ENCODE data around the gene RGS11. TPM values are rescaled to one million over a fixed set of nuclear protein-coding genes. Genes with fewer than 3 reads are reported as not detected.

Gene RGS11
- total RNA-seq, 1 experiment from 2014 or later, result 2.9 TPM

- no peak overlapping the region for H4K8ac ChIP-seq (replicated peaks; ENCODE audit: insufficient read length, low read depth, low read length)
- H3K27ac Mint-ChIP-seq, result no peak overlapping the region
- no peak overlapping the region for H4K5ac ChIP-seq (ENCODE audit: insufficient read length, low read depth, low read length)
- H3K79me1 ChIP-seq (ENCODE audit: insufficient read depth, low read depth, low read length, poor library complexity, severe bottlenecking), result peaks cover 12% of the 10 kb centered on the region
- H3K4me3 Mint-ChIP-seq, result no peak overlapping the region
- no peak overlapping the region for H3K14ac ChIP-seq (ENCODE audit: insufficient read depth, low read length)
- peaks cover 2 to 3% of the 10 kb centered on the region in 2 experiments; a peak in 3 of 4 replicates for H3K4me1 Mint-ChIP-seq
- H2BK12ac ChIP-seq (ENCODE audit: insufficient read length, low read depth, low read length), result no peak overlapping the region
- DNase-seq, result no peak
- H3K9ac ChIP-seq (ENCODE audit: extremely low read depth, insufficient read length, low read length), result no peak overlapping the region
- H3K9me3 ChIP-seq (ENCODE audit: control insufficient read depth, low read depth, low read length), result no peaks in the 10 kb centered on the region
- H3K9me3 Mint-ChIP-seq, result no peaks in the 10 kb centered on the region
- no peak overlapping the region for H3K56ac ChIP-seq (ENCODE audit: insufficient read length, low read depth, low read length)
- no peak for TF ChIP-seq CTCF (conservative IDR thresholded peaks at IDR 0.05)
- WGBS (ENCODE audit: extremely low coverage, insufficient read length, low lambda C conversion rate), result no CpG with 5 or more reads among the region's 10 CpGs
- no peaks in the 10 kb centered on the region for H4K20me1 ChIP-seq (ENCODE audit: control insufficient read depth, insufficient read depth, insufficient read length)
- H3K23me2 ChIP-seq (ENCODE audit: insufficient read length, low read depth, low read length, poor library complexity, severe bottlenecking), result no peaks in the 10 kb centered on the region
- H2BK15ac ChIP-seq (ENCODE audit: low read depth, low read length), result no peak overlapping the region
- no peak overlapping the region for H3K4ac ChIP-seq (ENCODE audit: low read depth, low read length)
- no peak overlapping the region for H2BK5ac ChIP-seq (ENCODE audit: insufficient read length, low read length)
- H3T11ph ChIP-seq (ENCODE audit: low read length), result no peak overlapping the region
- no peak overlapping the region for H2BK120ac ChIP-seq (ENCODE audit: low read depth, low read length, poor library complexity, severe bottlenecking)
- peaks cover 0 to 8% (median 3%) of the 10 kb centered on the region in 3 experiments; a peak in 5 of 7 replicates for H3K36me3 Mint-ChIP-seq (ENCODE audit: insufficient read depth in 1 of 3, low read depth in 3 of 3)
- no peak overlapping the region for H2BK20ac ChIP-seq (ENCODE audit: low read depth, low read length, poor library complexity, severe bottlenecking)
- H3K79me2 ChIP-seq (ENCODE audit: insufficient read depth, low read length), result no peaks in the 10 kb centered on the region; the same call in 1 of the 2 replicates
- no peaks in the 10 kb centered on the region for H3K27me3 ChIP-seq (ENCODE audit: insufficient read depth, low read length)
- H3K27ac ChIP-seq (ENCODE audit: insufficient read length, low read depth, low read length), result no peak overlapping the region
- H2AK5ac ChIP-seq (ENCODE audit: insufficient read length, low read length), result no peak overlapping the region
- no peak overlapping the region for H2AFZ ChIP-seq (ENCODE audit: low read length)
- no peak overlapping the region for H3K18ac ChIP-seq (ENCODE audit: insufficient read length, low read depth, low read length)
- H3K4me2 ChIP-seq (ENCODE audit: insufficient read depth, insufficient read length, low read length), result no peak overlapping the region
- H4K91ac ChIP-seq (ENCODE audit: insufficient read length, low read depth, low read length), result no peak overlapping the region
- no peaks in the 10 kb centered on the region for H3K27me3 Mint-ChIP-seq (ENCODE audit: low read depth)
- no peaks in the 10 kb centered on the region for H3K4me1 ChIP-seq (ENCODE audit: insufficient read depth, low read length)
- no peak overlapping the region for H3K23ac ChIP-seq (ENCODE audit: insufficient read length, low read depth, low read length)
These were observed 33.5 kb downstream of the RGS11 start for GRCh38 chr16:242281-242680.
